Mammary epithelial cell (primary cell): ENCODE results near the gene CYP2D6.
"Not testable (repeated sequence)": the region's sequence is repeated elsewhere in the genome, so short reads cannot be mapped to it uniquely, and the experiment has no call there.

Experiments
- CTCF ChIP-seq, 2 donors: IDR thresholded peaks in 1 of 2; conservative IDR thresholded peaks in 1 of 2; 2 replicates each; pipeline ENCODE4 v1.5.1; 2011 to 2012; ENCODE audit warnings: inconsistent platforms in 2 of 2, low read length in 2 of 2, mild to moderate bottlenecking in 2 of 2, control low read depth in 1 of 2, low read depth in 1 of 2; ENCODE audit not compliant: insufficient read depth in 1 of 2; ENCODE audit errors: extremely low read depth in 1 of 2
- EZH2 ChIP-seq: IDR thresholded peaks from 2 replicates; pipeline ENCODE4 v1.6.1; 2012; ENCODE audit warnings: low read length, inconsistent platforms, borderline replicate concordance

GRCh38 chr22:42112793-42113192 is 17.8 kb downstream of the CYP2D6 start:
- TF ChIP-seq CTCF (conservative IDR thresholded peaks at IDR 0.05 in 1 of 2, IDR thresholded peaks at IDR 0.05 in 1 of 2; ENCODE audit: extremely low read depth in 1 of 2, insufficient read depth in 1 of 2, low read depth in 1 of 2, low read length in 2 of 2): peak in 1 of 2 donors; percentile 9
- TF ChIP-seq EZH2: not testable (repeated sequence)
